Measurements from ENCODE around the gene FBXO28. TPM values are rescaled to one million over a fixed set of nuclear protein-coding genes. Genes with fewer than 3 reads are reported as not detected.

Gene FBXO28
- polyA plus RNA-seq, 1 donor (not counting 4 experiments of a cell fraction or from before 2014, with no cell fraction given) = 36.5 TPM

DNA sequence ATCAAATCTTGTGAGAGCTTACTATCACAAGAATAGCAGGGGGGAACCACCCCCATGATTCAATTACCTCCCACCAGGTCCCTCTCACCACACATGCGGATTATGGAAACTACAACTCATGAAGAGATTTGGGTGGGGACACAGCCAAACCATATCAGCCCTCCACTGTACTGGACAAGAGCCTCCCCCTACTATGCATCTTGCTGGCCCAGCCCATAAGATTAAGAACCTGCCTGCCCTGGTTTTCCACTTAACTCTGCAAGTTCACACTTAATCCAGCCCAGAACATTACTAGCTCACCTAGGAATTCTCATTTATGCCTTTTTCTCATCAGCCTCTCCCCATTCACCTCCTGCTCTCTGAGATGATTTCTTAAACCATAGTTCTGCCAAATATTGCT is 18.0 kb upstream of the FBXO28 start:
- H3K4me1 ChIP-seq (ENCODE audit: control insufficient read depth, extremely low read depth, insufficient read depth, low read length) = no peaks in the 10 kb centered on the region
- DNase-seq (ENCODE audit: low read depth, low spot score) (no peak), FAIRE-seq (no peak)
- H2AFZ ChIP-seq (ENCODE audit: control insufficient read depth, low read length) = no peak overlapping the region
- H3K9me1 ChIP-seq (ENCODE audit: control insufficient read depth, extremely low read depth, insufficient read depth, low read length) = no peaks in the 10 kb centered on the region
- no peak overlapping the region for H3K9ac ChIP-seq (ENCODE audit: control insufficient read depth, extremely low read depth, insufficient read depth, low read length)
- H3K4me2 ChIP-seq (ENCODE audit: control insufficient read depth, extremely low read depth, insufficient read depth, low read depth, low read length) = no peak overlapping the region
- no peaks in the 10 kb centered on the region for H3K36me3 ChIP-seq (ENCODE audit: control insufficient read depth in 2 of 2, extremely low read depth in 1 of 2, insufficient read depth in 2 of 2, low read length in 2 of 2)
- TF ChIP-seq CTCF (optimal IDR thresholded peaks at IDR 0.05 in 1 of 3, IDR thresholded peaks at IDR 0.05 in 1 of 3, conservative IDR thresholded peaks at IDR 0.05 in 1 of 3; ENCODE audit: extremely low read depth in 1 of 3, insufficient read depth in 2 of 3, low read length in 3 of 3) (no peak), EZH2 (IDR thresholded peaks at IDR 0.05; ENCODE audit: low read length) (no peak)
- H4K20me1 ChIP-seq (ENCODE audit: control insufficient read depth, extremely low read depth, insufficient read depth, low read length) = no peaks in the 10 kb centered on the region
- dilution Hi-C loops (cut with MboI; ENCODE audit: extremely low pct_ligation_motif_present, low sequenced_read_pairs) = no loop called here
- no peak overlapping the region for H3K4me3 ChIP-seq (ENCODE audit: control insufficient read depth in 2 of 3, extremely low read depth in 1 of 3, insufficient read depth in 2 of 3, low read depth in 1 of 3, low read length in 3 of 3)
- H3K27ac ChIP-seq (ENCODE audit: control insufficient read depth, insufficient read depth, low read length) = no peak overlapping the region
- H3K27me3 ChIP-seq (ENCODE audit: control insufficient read depth, extremely low read depth, insufficient read depth, low read length) = peaks cover 14% of the 10 kb centered on the region
- H3K79me2 ChIP-seq (ENCODE audit: control insufficient read depth, insufficient read depth, low read length) = no peaks in the 10 kb centered on the region
- H3K9me3 ChIP-seq (ENCODE audit: control insufficient read depth, low read depth, low read length) = no peaks in the 10 kb centered on the region

- Histone ChIP-seq H3K9me1 (ENCODE audit: control insufficient read depth, extremely low read depth, insufficient read depth, low read length) (no peaks in the 10 kb centered on the region), H3K4me3 (ENCODE audit: control insufficient read depth in 2 of 3, extremely low read depth in 1 of 3, insufficient read depth in 2 of 3, low read depth in 1 of 3, low read length in 3 of 3) (no peak overlapping the region), H2AFZ (ENCODE audit: control insufficient read depth, low read length) (no peak overlapping the region), H3K9me3 (ENCODE audit: control insufficient read depth, low read depth, low read length) (no peaks in the 10 kb centered on the region), H3K27ac (ENCODE audit: control insufficient read depth, insufficient read depth, low read length) (no peak overlapping the region), H4K20me1 (ENCODE audit: control insufficient read depth, extremely low read depth, insufficient read depth, low read length) (no peaks in the 10 kb centered on the region), H3K4me1 (ENCODE audit: control insufficient read depth, extremely low read depth, insufficient read depth, low read length) (no peaks in the 10 kb centered on the region), H3K36me3 (ENCODE audit: control insufficient read depth in 2 of 2, extremely low read depth in 1 of 2, insufficient read depth in 2 of 2, low read length in 2 of 2) (no peaks in the 10 kb centered on the region), H3K9ac (ENCODE audit: control insufficient read depth, extremely low read depth, insufficient read depth, low read length) (no peak overlapping the region), H3K79me2 (ENCODE audit: control insufficient read depth, insufficient read depth, low read length) (no peaks in the 10 kb centered on the region), H3K4me2 (ENCODE audit: control insufficient read depth, extremely low read depth, insufficient read depth, low read depth, low read length) (no peak overlapping the region), H3K27me3 (ENCODE audit: control insufficient read depth, extremely low read depth, insufficient read depth, low read length) (peaks cover 14% of the 10 kb centered on the region)
- TF ChIP-seq EZH2 (IDR thresholded peaks at IDR 0.05; ENCODE audit: low read length) = no peak
- TF ChIP-seq CTCF (optimal IDR thresholded peaks at IDR 0.05 in 1 of 3, IDR thresholded peaks at IDR 0.05 in 1 of 3, conservative IDR thresholded peaks at IDR 0.05 in 1 of 3; ENCODE audit: extremely low read depth in 1 of 3, insufficient read depth in 2 of 3, low read length in 3 of 3) = no peak
- no peak for FAIRE-seq
- dilution Hi-C loops (cut with MboI; ENCODE audit: extremely low pct_ligation_motif_present, low sequenced_read_pairs) = no loop called here
- DNase-seq (ENCODE audit: low read depth, low spot score) = no peak
Observed at GRCh38 chr1:224096773-224097172, 17.1 kb upstream of the FBXO28 start.

All from keratinocyte (primary cell).